HG02798 (cell line): Measurements from ENCODE around the gene PDE6B.
"Not testable (repeated sequence)": the region's sequence is repeated elsewhere in the genome, so short reads cannot be mapped to it uniquely, and the experiment has no call there.

Experiments
- ATAC-seq: cut with Tn5 transposase; IDR thresholded peaks from one replicate; pipeline ENCODE4 v1.9.1; 2021; ENCODE audit warnings: mild to moderate bottlenecking; ENCODE audit not compliant: unreplicated experiment, poor library complexity

The PDE6B gene

GRCh38 chr4:699816-700580 lies 74.6 kb downstream of the PDE6B start:
- no peak for ATAC-seq

GRCh38 chr4:700587-701264 lies 75.4 kb downstream of the PDE6B start:
- ATAC-seq = no peak

GRCh38 chr4:702618-703048 lies 77.3 kb downstream of the PDE6B start:
- no peak for ATAC-seq

- ATAC-seq = no peak
Observed at GRCh38 chr4:703336-704197, 78.2 kb downstream of the PDE6B start.

- no peak for ATAC-seq
Observed at GRCh38 chr4:704198-704891, 79.0 kb downstream of the PDE6B start.

GRCh38 chr4:704971-705277 lies 79.6 kb downstream of the PDE6B start:
- ATAC-seq = no peak

- ATAC-seq = peak; percentile 93
Observed at GRCh38 chr4:705278-706082, 80.1 kb downstream of the PDE6B start, which contains the start of gene PCGF3. TSS of gene PCGF3 (plus strand) at chr4:705832. CDS start at chr4:733681, 27,849 bp downstream.

GRCh38 chr4:706083-706633 lies 80.8 kb downstream of the PDE6B start:
- ATAC-seq = not testable (repeated sequence)

- no peak for ATAC-seq
Observed at GRCh38 chr4:706834-707598, 81.6 kb downstream of the PDE6B start.

- ATAC-seq = no peak
Observed at GRCh38 chr4:707929-708630, 82.7 kb downstream of the PDE6B start.

- no peak for ATAC-seq
Observed at GRCh38 chr4:708631-708933, 83.2 kb downstream of the PDE6B start.

- ATAC-seq = no peak
Observed at GRCh38 chr4:709348-709747, 84.0 kb downstream of the PDE6B start.

- ATAC-seq = no peak
Observed at GRCh38 chr4:710116-710515, 84.7 kb downstream of the PDE6B start.

GRCh38 chr4:710916-711315 lies 85.5 kb downstream of the PDE6B start:
- ATAC-seq = no peak

GRCh38 chr4:712093-712492 lies 86.7 kb downstream of the PDE6B start:
- no peak for ATAC-seq

GRCh38 chr4:712916-713632 lies 87.7 kb downstream of the PDE6B start:
- ATAC-seq = no peak

- no peak for ATAC-seq
Observed at GRCh38 chr4:714087-714486, 88.7 kb downstream of the PDE6B start.
